ENCODE data around the gene FSTL5.
A peak's percentile ranks its signal among the peaks of the same experiment; 100 is the strongest.

Gene FSTL5

DNA sequence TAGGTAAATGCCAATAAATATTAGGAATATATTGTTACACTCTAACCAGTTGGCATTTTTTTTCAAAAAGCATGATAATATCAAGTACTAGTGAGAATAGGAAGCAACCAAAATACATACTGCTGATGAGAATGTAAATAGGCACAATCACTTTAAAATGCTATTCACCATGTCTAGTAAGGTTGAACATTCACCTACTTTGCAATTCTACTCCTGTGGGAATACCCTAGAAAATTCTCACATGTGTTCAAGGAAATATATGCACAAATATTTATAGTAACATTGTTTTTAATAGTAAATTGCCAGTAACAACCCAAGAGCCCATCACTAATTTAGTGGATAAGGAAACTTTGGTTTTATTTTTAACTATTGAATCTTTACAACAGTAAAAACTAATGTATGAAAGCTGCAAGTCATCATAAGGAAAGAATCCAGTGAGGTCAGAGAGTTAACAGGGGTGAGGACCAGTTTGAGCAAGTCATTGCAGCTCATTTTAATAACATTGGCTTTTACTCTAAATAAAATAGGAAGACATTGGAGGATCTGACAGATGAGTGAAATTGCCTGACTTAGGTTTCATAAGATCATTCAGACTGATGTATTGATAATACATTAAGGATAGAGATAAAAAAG, 23.6 kb downstream of the FSTL5 start:
- Histone ChIP-seq H3K4me1 (no peaks in the 10 kb centered on the region), H3K27me3 (no peaks in the 10 kb centered on the region), H3K36me3 (no peaks in the 10 kb centered on the region), H3K9me3 (no peaks in the 10 kb centered on the region), H3K4me3 (ENCODE audit: low read depth, low read length) (no peak overlapping the region)
- TF ChIP-seq, protein P1, sequence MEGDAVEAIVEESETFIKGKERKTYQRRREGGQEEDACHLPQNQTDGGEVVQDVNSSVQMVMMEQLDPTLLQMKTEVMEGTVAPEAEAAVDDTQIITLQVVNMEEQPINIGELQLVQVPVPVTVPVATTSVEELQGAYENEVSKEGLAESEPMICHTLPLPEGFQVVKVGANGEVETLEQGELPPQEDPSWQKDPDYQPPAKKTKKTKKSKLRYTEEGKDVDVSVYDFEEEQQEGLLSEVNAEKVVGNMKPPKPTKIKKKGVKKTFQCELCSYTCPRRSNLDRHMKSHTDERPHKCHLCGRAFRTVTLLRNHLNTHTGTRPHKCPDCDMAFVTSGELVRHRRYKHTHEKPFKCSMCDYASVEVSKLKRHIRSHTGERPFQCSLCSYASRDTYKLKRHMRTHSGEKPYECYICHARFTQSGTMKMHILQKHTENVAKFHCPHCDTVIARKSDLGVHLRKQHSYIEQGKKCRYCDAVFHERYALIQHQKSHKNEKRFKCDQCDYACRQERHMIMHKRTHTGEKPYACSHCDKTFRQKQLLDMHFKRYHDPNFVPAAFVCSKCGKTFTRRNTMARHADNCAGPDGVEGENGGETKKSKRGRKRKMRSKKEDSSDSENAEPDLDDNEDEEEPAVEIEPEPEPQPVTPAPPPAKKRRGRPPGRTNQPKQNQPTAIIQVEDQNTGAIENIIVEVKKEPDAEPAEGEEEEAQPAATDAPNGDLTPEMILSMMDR (IDR thresholded peaks at IDR 0.05; ENCODE audit: low read depth, low read length): no peak
- no peak for DNase-seq

DNA sequence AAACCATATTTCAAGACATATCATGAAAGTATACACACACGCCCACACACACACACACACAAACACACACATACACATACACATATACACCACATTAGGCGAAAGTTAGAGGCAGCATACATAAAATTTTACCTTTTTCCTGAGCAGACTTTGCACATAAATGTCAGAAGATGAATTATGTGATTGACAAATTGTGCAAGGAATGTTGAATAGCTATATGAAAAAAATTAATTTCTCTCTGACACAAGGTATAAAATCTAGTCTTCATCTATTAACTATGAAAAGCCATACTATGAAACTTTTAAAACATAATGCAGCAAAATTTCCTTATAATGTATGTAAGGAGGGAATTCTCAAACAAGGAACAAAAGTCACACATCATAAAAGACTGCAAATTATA, 24.4 kb downstream of the FSTL5 start:
- TF ChIP-seq, protein P1 (IDR thresholded peaks at IDR 0.05; ENCODE audit: low read depth, low read length): no peak
- no peak for DNase-seq
- no peak overlapping the region for H3K4me3 ChIP-seq (ENCODE audit: low read depth, low read length)

DNA sequence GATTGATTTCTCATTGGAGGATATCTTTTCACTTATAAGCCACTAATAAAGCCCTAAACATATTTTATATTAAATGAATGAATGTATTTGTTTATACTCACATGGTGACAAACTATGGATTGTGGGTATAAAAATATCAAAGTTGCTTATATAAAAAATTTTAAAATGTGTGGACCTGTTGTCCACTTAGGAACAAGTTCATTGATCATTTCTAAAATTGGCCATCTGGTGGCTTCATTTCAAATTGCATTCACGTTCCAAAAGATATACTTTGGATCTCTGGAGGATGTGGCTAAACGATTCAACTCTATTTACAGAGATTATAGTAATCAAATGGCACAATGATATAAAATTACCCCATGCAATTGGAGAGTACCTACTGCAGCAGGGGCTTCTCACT, 32.5 kb downstream of the FSTL5 start:
- Histone ChIP-seq H3K36me3 (no peaks in the 10 kb centered on the region), H3K4me1 (no peaks in the 10 kb centered on the region), H3K27me3 (no peaks in the 10 kb centered on the region), H3K4me3 (ENCODE audit: low read depth, low read length) (no peak overlapping the region), H3K9me3 (no peaks in the 10 kb centered on the region)
- TF ChIP-seq, protein P1 (IDR thresholded peaks at IDR 0.05; ENCODE audit: low read depth, low read length): peak; percentile 5; the same call in 1 of the 2 replicates
- DNase-seq: no peak

More for the DNA sequence above, 24.4 kb downstream of the FSTL5 start:
- H3K4me1 ChIP-seq: no peaks in the 10 kb centered on the region
- no peaks in the 10 kb centered on the region for H3K9me3 ChIP-seq
- no peaks in the 10 kb centered on the region for H3K27me3 ChIP-seq
- no peaks in the 10 kb centered on the region for H3K36me3 ChIP-seq

DNA sequence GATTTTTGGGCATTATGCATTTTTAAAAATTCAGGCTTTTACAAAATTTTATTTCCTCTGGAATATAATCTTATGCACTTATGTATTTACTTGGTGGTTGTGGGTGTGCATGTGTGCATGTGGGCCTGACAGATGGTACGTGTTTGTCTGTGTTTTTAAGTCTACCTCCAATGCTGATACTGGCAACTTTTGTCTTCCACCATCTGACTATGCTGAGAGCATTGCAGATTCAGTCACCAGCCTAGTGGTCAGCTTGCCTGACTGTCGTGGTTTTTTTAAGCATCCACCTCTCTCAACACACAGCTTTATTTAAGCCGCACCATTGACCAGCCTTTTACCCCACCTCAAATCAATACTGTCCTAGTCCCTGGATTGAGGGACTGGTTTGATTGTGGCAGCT, 37.1 kb downstream of the FSTL5 start:
- DNase-seq: no peak
- TF ChIP-seq, protein P1 (IDR thresholded peaks at IDR 0.05; ENCODE audit: low read depth, low read length): no peak
- Histone ChIP-seq H3K9me3 (no peaks in the 10 kb centered on the region), H3K27me3 (no peaks in the 10 kb centered on the region), H3K36me3 (no peaks in the 10 kb centered on the region), H3K4me1 (no peaks in the 10 kb centered on the region), H3K4me3 (ENCODE audit: low read depth, low read length) (no peak overlapping the region)

DNA sequence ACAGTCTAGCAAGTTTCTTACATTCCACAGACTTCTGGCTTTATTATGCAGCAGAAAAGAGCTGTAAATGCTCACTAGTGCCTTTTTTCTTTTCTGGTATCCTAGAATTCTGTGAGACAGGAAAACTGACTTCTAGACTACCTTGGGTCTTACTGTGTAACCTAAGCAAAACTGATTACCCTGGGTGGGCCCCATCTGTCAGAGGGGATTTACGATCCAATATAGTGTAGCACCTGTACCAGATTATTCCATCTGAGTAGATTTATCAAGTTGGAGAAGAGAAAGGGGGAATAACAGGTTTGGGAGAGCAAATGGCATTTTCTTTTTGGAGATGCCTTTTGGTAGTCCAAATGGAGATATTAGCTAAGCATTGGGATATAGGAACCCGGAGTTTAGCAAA, 46.7 kb downstream of the FSTL5 start:
- Histone ChIP-seq H3K4me1 (no peaks in the 10 kb centered on the region), H3K4me3 (ENCODE audit: low read depth, low read length) (no peak overlapping the region), H3K27me3 (no peaks in the 10 kb centered on the region), H3K9me3 (no peaks in the 10 kb centered on the region), H3K36me3 (no peaks in the 10 kb centered on the region)
- TF ChIP-seq, protein P1 (IDR thresholded peaks at IDR 0.05; ENCODE audit: low read depth, low read length): no peak
- DNase-seq: no peak

DNA sequence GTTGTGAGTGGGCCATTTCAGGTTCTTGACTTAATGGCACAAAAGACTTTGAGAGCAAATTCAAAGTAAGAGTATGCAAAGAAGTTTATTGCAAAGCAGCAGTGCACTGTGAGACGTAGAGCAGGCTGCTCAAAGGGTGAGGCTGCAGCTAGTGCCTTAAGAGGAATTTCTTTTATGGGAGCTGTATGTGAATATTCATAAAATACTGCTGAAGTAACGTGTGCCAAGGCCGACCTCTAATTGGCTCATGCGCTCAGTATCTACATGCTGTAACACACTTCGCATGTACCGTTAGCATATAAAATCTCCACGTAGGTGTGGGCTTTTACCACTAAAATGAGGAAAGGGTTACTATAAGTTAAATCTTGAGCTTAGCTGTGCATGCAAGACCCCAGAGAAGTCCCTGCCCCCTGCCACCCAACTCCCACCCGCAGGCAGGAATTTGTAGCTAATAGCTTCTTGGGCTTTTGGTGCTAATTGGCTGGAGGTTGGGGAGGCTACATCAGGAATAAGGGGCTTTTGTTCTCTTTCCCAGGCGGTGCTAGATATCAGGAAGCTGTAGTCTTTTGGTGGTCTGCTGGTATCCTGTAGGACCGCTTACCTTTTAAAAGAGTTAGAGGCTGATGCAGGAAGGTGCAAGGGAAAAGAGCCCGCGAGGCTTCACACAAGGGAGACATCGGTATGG, 47.6 kb downstream of the FSTL5 start:
- no peak overlapping the region for H3K4me3 ChIP-seq (ENCODE audit: low read depth, low read length)
- H3K9me3 ChIP-seq: no peaks in the 10 kb centered on the region
- TF ChIP-seq, protein P1 (IDR thresholded peaks at IDR 0.05; ENCODE audit: low read depth, low read length): no peak
- H3K36me3 ChIP-seq: no peaks in the 10 kb centered on the region
- no peaks in the 10 kb centered on the region for H3K4me1 ChIP-seq
- DNase-seq: no peak
- no peaks in the 10 kb centered on the region for H3K27me3 ChIP-seq

Measured in BE2C (cell line).